ENCODE data around the gene IGLON5.

Gene IGLON5

GRCh38 chr19:51311351-51312257 is at the start of gene IGLON5:
Gene IGLON5, plus strand, starts transcription at chr19:51311644. Its CDS starts 204 bp downstream, at chr19:51311848.
- no peak for DNase-seq (ENCODE audit: low read depth in 2 of 3, low spot score in 2 of 3)

- no peak for DNase-seq (ENCODE audit: low read depth in 2 of 3, low spot score in 2 of 3)
Measured at GRCh38 chr19:51263808-51264207, 47.6 kb upstream of the IGLON5 start.

GRCh38 chr19:51271067-51271466 is 40.4 kb upstream of the IGLON5 start:
- DNase-seq (ENCODE audit: low read depth in 2 of 3, low spot score in 2 of 3): no peak

GRCh38 chr19:51272183-51272810 is 39.1 kb upstream of the IGLON5 start:
- no peak for DNase-seq (ENCODE audit: low read depth in 2 of 3, low spot score in 2 of 3)

GRCh38 chr19:51274049-51274770 is 37.2 kb upstream of the IGLON5 start:
- no peak for DNase-seq (ENCODE audit: low read depth in 2 of 3, low spot score in 2 of 3)

GRCh38 chr19:51277112-51277511 is 34.3 kb upstream of the IGLON5 start:
- DNase-seq (ENCODE audit: low read depth in 2 of 3, low spot score in 2 of 3): no peak

GRCh38 chr19:51282335-51282734 is 29.1 kb upstream of the IGLON5 start:
- DNase-seq (ENCODE audit: low read depth in 2 of 3, low spot score in 2 of 3): no peak

GRCh38 chr19:51285682-51286081 is 25.8 kb upstream of the IGLON5 start:
- DNase-seq (ENCODE audit: low read depth in 2 of 3, low spot score in 2 of 3): no peak

GRCh38 chr19:51289635-51290034 is 21.8 kb upstream of the IGLON5 start:
- no peak for DNase-seq (ENCODE audit: low read depth in 2 of 3, low spot score in 2 of 3)

GRCh38 chr19:51292971-51293370 is 18.5 kb upstream of the IGLON5 start:
- no peak for DNase-seq (ENCODE audit: low read depth in 2 of 3, low spot score in 2 of 3)

GRCh38 chr19:51293571-51294210 is 17.8 kb upstream of the IGLON5 start:
- DNase-seq (ENCODE audit: low read depth in 2 of 3, low spot score in 2 of 3): no peak

GRCh38 chr19:51294211-51294976 is 17.1 kb upstream of the IGLON5 start:
- no peak for DNase-seq (ENCODE audit: low read depth in 2 of 3, low spot score in 2 of 3)

GRCh38 chr19:51294977-51295375 is 16.5 kb upstream of the IGLON5 start:
- DNase-seq (ENCODE audit: low read depth in 2 of 3, low spot score in 2 of 3): no peak

GRCh38 chr19:51295382-51296126 is 15.9 kb upstream of the IGLON5 start:
- DNase-seq (ENCODE audit: low read depth in 2 of 3, low spot score in 2 of 3): no peak

- no peak for DNase-seq (ENCODE audit: low read depth in 2 of 3, low spot score in 2 of 3)
Measured at GRCh38 chr19:51296336-51297093, 14.9 kb upstream of the IGLON5 start.

GRCh38 chr19:51297406-51297805 is 14.0 kb upstream of the IGLON5 start:
- no peak for DNase-seq (ENCODE audit: low read depth in 2 of 3, low spot score in 2 of 3)

GRCh38 chr19:51301266-51301665 is 10.2 kb upstream of the IGLON5 start:
- no peak for DNase-seq (ENCODE audit: low read depth in 2 of 3, low spot score in 2 of 3)

- DNase-seq (ENCODE audit: low read depth in 2 of 3, low spot score in 2 of 3): no peak
Measured at GRCh38 chr19:51305479-51305878, 6.0 kb upstream of the IGLON5 start.

- DNase-seq (ENCODE audit: low read depth in 2 of 3, low spot score in 2 of 3): no peak
Measured at GRCh38 chr19:51316688-51317087, 5.2 kb downstream of the IGLON5 start.
